ENCODE measurements around the gene SLC35G6.

Gene SLC35G6

GRCh38 chr17:7483255-7484066, 2.2 kb downstream of the SLC35G6 start:
- TF ChIP-seq CTCF (IDR thresholded peaks at IDR 0.05; ENCODE audit: low read depth, low read length): no peak
- H3K4me3 ChIP-seq (ENCODE audit: low read depth, low read length): peak overlapping the region; percentile 88

GRCh38 chr17:7484067-7484918, 3.0 kb downstream of the SLC35G6 start, which contains the start of gene POLR2A:
POLR2A (plus strand) TSS chr17:7484366.
- no peak for TF ChIP-seq CTCF (IDR thresholded peaks at IDR 0.05; ENCODE audit: low read depth, low read length)
- peak within 1 kb of the TSS; percentile 88 for H3K4me3 ChIP-seq (ENCODE audit: low read depth, low read length)

DNA sequence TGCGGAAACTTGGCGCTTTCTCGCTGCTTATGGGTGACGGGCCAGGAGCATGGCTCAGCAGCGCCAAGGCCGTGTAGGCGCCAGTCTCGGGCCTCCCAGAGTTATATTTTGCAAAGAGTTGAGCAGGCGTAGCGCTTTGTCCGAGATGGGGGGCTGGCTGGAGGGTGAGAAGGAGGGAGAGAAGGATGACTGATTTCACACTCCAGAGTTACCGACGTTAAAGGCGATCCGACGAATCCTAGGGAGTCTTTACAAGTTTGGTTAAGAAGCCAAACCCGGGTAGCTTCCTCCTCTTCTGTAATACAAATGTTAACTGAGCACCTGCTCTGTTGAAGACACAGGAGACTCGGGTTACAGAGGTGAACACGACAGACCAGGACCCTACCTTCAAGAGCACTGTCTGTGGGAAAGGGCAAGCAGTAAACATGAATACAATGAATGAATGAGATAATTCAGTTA, 3.7 kb downstream of the SLC35G6 start:
- no peak for TF ChIP-seq CTCF (IDR thresholded peaks at IDR 0.05; ENCODE audit: low read depth, low read length)
- peak overlapping the region; percentile 88 for H3K4me3 ChIP-seq (ENCODE audit: low read depth, low read length)

- no peak for TF ChIP-seq CTCF (IDR thresholded peaks at IDR 0.05; ENCODE audit: low read depth, low read length)
- peak overlapping the region; percentile 88 for H3K4me3 ChIP-seq (ENCODE audit: low read depth, low read length)
These were observed 4.9 kb downstream of the SLC35G6 start for GRCh38 chr17:7486181-7486580.

GRCh38 chr17:7490144-7490543, 8.9 kb downstream of the SLC35G6 start:
- TF ChIP-seq CTCF (IDR thresholded peaks at IDR 0.05; ENCODE audit: low read depth, low read length): no peak
- H3K4me3 ChIP-seq (ENCODE audit: low read depth, low read length): no peak overlapping the region

- no peak for TF ChIP-seq CTCF (IDR thresholded peaks at IDR 0.05; ENCODE audit: low read depth, low read length)
These were observed 10.3 kb downstream of the SLC35G6 start for GRCh38 chr17:7491583-7491982.

GRCh38 chr17:7493941-7494340, 12.7 kb downstream of the SLC35G6 start:
- H3K4me3 ChIP-seq (ENCODE audit: low read depth, low read length): no peak overlapping the region
- TF ChIP-seq CTCF (IDR thresholded peaks at IDR 0.05; ENCODE audit: low read depth, low read length): no peak

More at GRCh38 chr17:7491583-7491982, 10.3 kb downstream of the SLC35G6 start:
- H3K4me3 ChIP-seq (ENCODE audit: low read depth, low read length): no peak overlapping the region

All from WI38 (cell line).